Colonic mucosa (tissue), 4 donors: Measurements from ENCODE around the gene CLECL1. TPM values are rescaled to one million over a fixed set of nuclear protein-coding genes. Genes with fewer than 3 reads are reported as not detected.

ENCODE experiments used
- DNase-seq: peaks from one replicate; pipeline ENCODE4 v3.0.0-alpha.2; 2020
- H3K27ac ChIP-seq: fragments of 200-600 bp; one replicate; pipeline ENCODE4 v1.8.0; 2021
- H3K27me3 ChIP-seq: fragments of 200-600 bp; one replicate; pipeline ENCODE4 v1.8.0; 2021
- H3K36me3 ChIP-seq: fragments of 200-600 bp; one replicate; pipeline ENCODE4 v1.8.0; 2021
- H3K4me1 ChIP-seq: fragments of 200-600 bp; one replicate; pipeline ENCODE4 v1.8.0; 2021; ENCODE audit warnings: mild to moderate bottlenecking
- H3K4me3 ChIP-seq: fragments of 200-600 bp; one replicate; pipeline ENCODE4 v1.8.0; 2021
- H3K9ac ChIP-seq, 2 donors: one replicate each; pipeline ENCODE4 v1.7.0; 2013; ENCODE audit warnings: control low read depth in 2 of 2, low read depth in 2 of 2, low read length in 2 of 2
- H3K9me3 ChIP-seq: fragments of 200-600 bp; one replicate; pipeline ENCODE4 v1.8.0; 2021
- CTCF ChIP-seq: fragments of 200-600 bp; IDR thresholded peaks from one replicate; pipeline ENCODE4 v1.8.0; 2022; ENCODE audit warnings: antibody characterized with exemption, mild to moderate bottlenecking
- intact Hi-C: fragments of 100-400 bp; cut with DNase I; formaldehyde crosslinking; loops from one replicate; pipeline ENCODE4 v1.14.1; 2022
- total RNA-seq, 2 donors: library from RNA; stranded (reverse); fragmentation: NEBNext Ultra II Directional in 1 of 2; extraction: Animal tissue kit (Norgen Biotek cat#: 25700) in 1 of 2; gene quantifications; one replicate each; pipeline ENCODE4 v1.2.1, GENCODE V29; 2021
- donor health status: healthy.
- donor health status: DM: no; HTN: no; CAD: no.
- donor health status: DM: no; HTN: no; CAD: no.

CLECL1 gene
- total RNA-seq, 2 donors from 2014 or later: 0.40 TPM; not detected in 1

GRCh38 chr12:9711664-9712063 lies 21.2 kb downstream of the CLECL1 start:
- Histone ChIP-seq H3K9ac (no peak overlapping the region), H3K4me3 (no peak overlapping the region), H3K27ac (no peak overlapping the region), H3K27me3 (no peaks in the 10 kb centered on the region), H3K4me1 (no peaks in the 10 kb centered on the region), H3K36me3 (no peaks in the 10 kb centered on the region), H3K9me3 (no peaks in the 10 kb centered on the region)
- DNase-seq: no peak
- intact Hi-C loops: no loop called here
- TF ChIP-seq CTCF: no peak

- Histone ChIP-seq H3K4me3 (no peak overlapping the region), H3K27ac (no peak overlapping the region), H3K9ac (no peak overlapping the region), H3K4me1 (no peaks in the 10 kb centered on the region), H3K27me3 (no peaks in the 10 kb centered on the region), H3K36me3 (no peaks in the 10 kb centered on the region), H3K9me3 (no peaks in the 10 kb centered on the region)
- intact Hi-C loops: no loop called here
- no peak for DNase-seq
- TF ChIP-seq CTCF: no peak
These were observed 22.1 kb downstream of the CLECL1 start for GRCh38 chr12:9710584-9711375.

- H3K27me3 ChIP-seq: no peaks in the 10 kb centered on the region
- H3K36me3 ChIP-seq: no peaks in the 10 kb centered on the region
- DNase-seq: no peak
- no peak for TF ChIP-seq CTCF
- no peak overlapping the region for H3K27ac ChIP-seq
- H3K9me3 ChIP-seq: no peaks in the 10 kb centered on the region
- H3K4me1 ChIP-seq: no peaks in the 10 kb centered on the region
- intact Hi-C loops: loop anchor here (5.0 kb wide), 1 partner anchor 377 kb away; no protein-coding TSS in a partner anchor
- H3K4me3 ChIP-seq: no peak overlapping the region
- no peak overlapping the region for H3K9ac ChIP-seq
These were observed 24.0 kb downstream of the CLECL1 start for GRCh38 chr12:9708853-9709252.

- peak; percentile 67 for TF ChIP-seq CTCF
- H3K27me3 ChIP-seq: no peaks in the 10 kb centered on the region
- intact Hi-C loops: loop anchor here (2.0 to 5.0 kb wide), 2 partner anchors 73 to 376 kb away; no protein-coding TSS in a partner anchor
- no peak overlapping the region for H3K4me3 ChIP-seq
- H3K27ac ChIP-seq: no peak overlapping the region
- H3K9me3 ChIP-seq: no peaks in the 10 kb centered on the region
- peak; percentile 56 for DNase-seq
- H3K4me1 ChIP-seq: no peaks in the 10 kb centered on the region
- H3K36me3 ChIP-seq: no peaks in the 10 kb centered on the region
- no peak overlapping the region for H3K9ac ChIP-seq
These were observed 24.8 kb downstream of the CLECL1 start for GRCh38 chr12:9707864-9708808.

- H3K27ac ChIP-seq: no peak overlapping the region
- intact Hi-C loops: loop anchor here (2.0 to 5.0 kb wide), 2 partner anchors 73 to 375 kb away; no protein-coding TSS in a partner anchor
- H3K4me1 ChIP-seq: no peaks in the 10 kb centered on the region
- no peaks in the 10 kb centered on the region for H3K27me3 ChIP-seq
- no peak for DNase-seq
- no peaks in the 10 kb centered on the region for H3K36me3 ChIP-seq
- H3K9ac ChIP-seq: no peak overlapping the region
- no peak for TF ChIP-seq CTCF
- H3K4me3 ChIP-seq: no peak overlapping the region
- no peaks in the 10 kb centered on the region for H3K9me3 ChIP-seq
These were observed 25.5 kb downstream of the CLECL1 start for GRCh38 chr12:9707356-9707755.
